Fibroblast of skin of left quadriceps (primary cell): ENCODE measurements around the gene DDX20.

Experiments
- DNase-seq, 2 experiments: peaks; one replicate each; pipeline ENCODE4 v3.0.0-alpha.2; 2013; ENCODE audit warnings: low read depth in 2 of 2

Gene DDX20

DNA sequence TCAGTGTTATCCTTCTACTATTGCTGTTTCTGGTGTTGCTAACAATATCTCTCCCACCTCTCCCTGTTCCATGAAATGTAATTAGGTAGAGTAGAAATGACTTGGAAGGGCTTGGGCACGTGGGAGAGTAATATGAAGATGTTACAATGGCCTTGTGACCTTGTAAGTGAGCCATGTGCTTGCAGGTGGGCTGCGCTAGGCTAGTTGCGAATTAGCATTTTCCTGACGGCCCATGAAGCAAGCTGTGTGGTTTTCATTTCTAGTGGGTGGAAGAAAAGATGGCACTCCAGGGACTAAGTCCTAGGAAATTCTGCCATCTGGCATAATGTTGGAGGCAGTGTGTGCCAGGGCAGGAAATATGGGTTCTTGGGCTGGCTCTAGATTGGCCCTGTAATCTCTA lies 7.8 kb upstream of the DDX20 start:
- no peak for DNase-seq

DNA sequence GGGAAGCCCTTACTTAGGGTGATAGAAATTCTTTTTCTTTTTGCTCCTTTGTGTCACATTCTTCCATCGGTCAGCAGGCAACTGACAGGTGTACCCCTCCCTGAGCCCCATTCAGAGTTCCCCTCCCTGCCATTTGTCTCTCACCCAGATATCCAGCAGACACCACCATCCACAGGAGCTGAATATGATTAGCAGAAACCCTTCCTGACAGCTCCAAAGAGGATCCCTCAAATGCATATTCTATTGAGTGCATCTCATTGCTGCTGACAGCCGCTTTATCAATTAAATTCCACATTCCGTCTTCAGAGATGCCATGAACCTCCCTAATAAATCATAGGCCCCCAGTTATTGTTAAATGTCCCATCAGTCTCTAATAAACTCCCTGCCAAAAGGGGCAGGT lies 6.1 kb upstream of the DDX20 start:
- no peak for DNase-seq

DNA sequence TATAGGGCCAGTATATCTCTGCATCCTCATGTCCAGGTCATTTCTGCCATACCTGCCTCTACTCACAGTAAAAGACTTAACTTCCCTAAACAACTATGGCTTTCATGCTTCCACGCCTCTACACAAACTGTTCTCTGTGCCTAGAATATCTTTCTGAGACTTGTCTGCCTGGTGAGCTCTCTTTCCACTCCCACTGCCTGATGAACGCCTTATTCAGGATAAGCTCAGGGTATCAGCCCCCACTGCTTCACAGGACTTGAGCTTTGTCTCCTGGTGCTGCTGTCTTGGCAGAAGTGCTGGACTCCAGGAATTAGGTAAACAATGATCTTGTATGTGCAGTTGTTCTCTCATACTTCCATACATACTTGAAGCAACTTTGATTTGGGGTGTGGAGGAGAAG lies 4.8 kb upstream of the DDX20 start:
- no peak for DNase-seq

DNA sequence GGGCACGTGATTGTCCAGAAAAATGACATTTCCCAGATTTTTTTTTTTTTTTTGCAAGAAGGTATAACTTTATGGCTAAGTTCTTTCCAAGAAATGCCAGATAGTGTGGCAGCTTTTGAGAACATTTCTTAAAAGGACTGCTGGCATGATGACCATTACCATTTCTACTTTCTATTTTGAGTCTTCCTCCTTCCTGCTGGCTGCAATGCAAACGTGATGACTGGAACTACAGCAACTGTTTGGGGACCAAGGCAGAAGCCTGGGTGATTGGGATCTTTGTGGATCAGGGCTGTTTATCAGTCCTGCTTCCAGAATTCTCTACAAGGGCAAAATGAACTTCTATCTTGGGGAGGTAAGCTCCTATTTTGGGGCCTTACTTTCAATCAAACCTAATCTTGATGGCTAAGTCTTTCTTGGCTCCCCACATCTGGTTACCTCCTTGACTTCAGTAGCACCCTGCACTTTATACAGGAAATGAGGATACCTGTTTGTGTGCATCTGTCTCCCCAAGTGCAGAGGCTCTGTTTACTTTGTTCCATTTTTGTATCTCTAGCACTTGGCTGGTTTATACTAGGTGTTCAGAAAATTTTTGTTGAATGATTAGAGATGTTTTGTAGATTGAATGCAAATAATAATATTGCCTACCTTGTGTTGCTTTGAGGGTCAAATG lies 3.7 kb upstream of the DDX20 start:
- DNase-seq = no peak

DNA sequence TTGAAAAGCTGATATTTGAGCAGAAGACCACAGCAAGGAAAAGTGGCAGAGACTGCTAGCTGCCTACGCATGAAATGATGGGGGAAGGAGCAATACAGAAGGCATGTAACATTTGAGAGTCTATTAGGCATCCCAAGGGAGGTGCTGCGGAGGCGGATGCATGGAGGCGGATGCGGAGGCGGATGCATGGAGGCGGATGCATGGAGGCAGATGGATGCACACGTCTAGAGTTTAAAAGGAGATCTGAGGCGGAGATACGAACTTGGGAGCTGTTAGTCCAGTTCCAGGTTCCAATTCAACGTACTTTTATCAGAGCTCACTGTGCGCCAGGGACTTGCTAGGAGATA lies 744 bp upstream of the DDX20 start:
- DNase-seq = no peak

DNA sequence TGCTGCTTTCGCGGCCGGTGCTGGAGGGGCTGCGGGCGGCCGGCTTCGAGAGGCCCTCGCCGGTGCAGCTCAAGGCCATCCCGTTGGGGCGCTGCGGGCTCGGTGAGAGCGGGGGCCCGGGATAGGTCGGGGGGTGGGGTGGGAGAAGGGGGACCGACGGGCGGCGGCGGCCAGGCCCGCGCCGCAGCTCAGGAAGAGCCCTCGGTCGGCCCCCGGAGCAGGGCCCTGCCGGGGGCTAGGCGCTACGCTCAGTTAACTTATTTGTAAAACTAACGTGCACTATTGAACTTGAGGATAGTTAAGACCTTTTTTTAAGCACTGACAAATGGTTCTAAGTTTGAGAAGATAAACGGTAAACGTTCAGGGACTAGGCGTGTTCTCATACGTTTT lies 418 bp downstream of the DDX20 start:
- no peak for DNase-seq

DNA sequence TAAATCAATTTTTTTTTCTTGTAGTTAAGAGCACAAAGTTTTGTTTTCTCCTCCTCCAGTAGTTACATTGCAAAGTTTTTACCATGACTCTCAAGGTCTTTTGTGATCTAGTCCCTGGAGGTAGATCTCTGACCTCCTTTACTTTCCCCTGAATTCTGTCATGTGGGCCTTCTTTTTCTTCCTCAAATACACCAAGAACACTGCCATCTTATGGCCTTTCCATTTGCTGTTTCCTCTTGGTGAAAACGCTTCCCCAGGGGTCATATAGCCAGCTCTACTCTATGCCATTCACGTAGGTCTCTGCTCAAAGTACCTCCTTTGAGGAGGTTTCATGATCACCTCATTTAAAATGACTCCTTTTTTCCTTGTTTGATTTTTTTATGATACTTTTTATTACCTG lies 2.7 kb downstream of the DDX20 start:
- DNase-seq = no peak

DNA sequence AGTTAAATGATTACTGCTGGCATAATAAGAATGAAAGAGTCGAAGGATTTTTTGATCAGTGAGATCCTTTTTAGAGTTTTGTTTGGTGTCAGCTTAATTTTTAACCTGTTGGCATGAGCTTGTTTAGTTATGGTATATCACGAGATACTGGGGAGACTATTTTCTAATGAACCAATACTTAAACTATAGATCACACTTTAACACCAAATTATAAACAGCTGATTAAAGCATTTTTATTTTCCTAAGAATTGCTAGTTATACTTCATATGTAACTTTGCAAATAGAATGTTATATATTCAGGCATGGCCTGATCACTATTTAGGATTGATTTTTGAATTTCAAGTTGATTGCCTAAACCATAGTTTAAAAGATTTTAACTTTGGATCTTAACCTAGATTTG lies 6.0 kb downstream of the DDX20 start:
- DNase-seq = no peak

DNA sequence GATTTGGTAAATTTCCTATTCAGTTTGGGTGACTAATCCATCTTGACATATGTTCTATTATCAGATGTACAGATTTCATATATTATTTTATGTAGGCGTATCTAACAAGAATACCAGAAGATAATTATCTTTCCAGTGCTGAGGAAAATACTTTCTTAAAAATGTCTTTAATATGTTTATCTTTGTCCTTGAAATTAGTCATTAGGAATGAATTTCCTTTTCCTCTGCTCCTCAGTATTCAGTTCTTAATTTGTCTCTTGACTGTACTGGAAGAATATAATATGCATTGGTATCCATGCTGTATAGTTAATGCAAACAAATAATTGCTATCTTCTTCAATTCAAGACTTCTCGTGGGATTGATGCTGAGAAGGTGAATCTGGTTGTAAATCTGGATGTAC lies 6.6 kb downstream of the DDX20 start:
- no peak for DNase-seq

DNA sequence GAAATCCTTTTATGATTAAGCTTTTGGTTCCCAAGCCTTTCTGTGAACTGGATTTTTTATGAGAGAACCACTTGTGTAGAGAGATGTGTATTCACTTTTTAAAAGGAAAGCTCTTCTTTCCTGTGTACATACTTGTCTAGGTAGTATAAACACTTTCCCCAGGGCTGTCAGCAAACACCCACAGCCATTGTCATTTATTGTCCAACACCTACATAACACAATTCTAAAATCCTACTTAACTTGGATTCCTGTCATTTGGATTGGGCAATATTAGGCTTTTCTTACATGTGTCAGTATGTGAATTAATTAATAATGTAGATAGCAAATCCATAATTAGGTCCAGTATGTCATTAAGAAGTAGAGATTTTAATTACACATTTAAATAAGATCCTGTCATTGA lies 12.3 kb downstream of the DDX20 start:
- DNase-seq = no peak

DNA sequence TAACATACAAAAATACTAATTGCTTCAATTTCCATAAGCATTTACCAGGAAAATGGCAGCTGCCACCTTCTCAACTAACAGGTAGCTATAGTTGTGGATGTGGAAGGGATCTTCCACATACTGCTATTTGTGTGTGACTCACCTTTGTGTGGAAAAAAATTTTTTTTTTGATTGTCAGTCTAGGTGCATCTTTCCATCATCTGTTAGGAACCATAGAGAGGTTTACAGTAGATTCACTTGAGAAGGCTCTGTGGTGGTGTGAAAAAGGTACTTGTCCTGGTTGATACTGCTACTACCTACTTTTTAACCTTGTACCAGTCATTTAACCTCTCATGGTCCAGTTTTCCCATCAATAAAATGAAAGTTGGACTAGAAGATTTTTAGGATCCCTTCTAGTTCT lies 12.9 kb downstream of the DDX20 start:
- DNase-seq = no peak

DNA sequence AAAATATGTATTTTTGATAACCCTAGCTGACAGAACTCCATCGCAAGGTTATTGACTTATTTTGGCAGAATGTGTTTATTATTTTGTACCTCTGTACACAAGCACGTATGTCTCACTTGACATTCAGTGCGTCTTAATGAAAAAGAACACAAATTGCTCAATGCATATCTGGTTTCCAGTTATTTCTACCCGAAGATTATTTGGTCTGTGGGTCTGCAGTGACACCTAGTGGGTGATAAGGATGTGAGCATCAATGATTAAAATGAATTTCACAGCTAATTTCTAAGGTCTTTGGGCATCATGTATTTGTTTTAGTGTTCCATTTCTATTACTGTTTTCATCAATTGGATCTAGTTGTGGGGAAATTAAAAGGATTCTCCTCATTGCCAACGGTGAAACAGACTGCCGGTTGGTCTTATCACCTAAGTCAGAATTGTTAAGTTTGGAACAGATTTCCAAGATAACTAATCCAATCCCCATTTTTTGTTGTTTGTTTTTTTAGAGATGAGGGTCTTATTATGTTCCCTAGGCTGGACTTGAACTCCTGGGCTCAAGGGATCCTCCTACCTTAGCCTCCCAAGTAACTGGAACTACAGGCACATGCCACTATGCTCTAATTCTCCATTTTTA lies 13.9 kb downstream of the DDX20 start:
- DNase-seq = peak; percentile 47 to 53

DNA sequence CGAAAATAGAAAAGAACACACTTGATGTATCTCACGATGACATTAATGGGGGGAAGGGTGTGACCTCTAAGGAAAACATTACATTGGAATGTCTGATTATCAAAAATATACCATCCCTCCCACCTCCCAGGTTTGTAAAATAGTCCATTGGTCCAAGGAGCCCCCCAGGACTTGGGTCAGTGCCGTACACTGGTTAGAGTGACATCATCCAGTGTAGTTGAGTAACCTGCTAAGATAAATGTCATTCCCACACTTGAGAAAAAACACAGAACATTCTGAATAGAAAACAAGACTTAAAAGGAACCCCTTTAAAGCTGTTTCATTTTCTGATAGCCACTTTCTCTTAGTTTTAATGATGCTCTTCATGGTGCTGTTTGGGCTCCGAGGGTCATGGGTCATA lies 15.2 kb downstream of the DDX20 start:
- no peak for DNase-seq

DNA sequence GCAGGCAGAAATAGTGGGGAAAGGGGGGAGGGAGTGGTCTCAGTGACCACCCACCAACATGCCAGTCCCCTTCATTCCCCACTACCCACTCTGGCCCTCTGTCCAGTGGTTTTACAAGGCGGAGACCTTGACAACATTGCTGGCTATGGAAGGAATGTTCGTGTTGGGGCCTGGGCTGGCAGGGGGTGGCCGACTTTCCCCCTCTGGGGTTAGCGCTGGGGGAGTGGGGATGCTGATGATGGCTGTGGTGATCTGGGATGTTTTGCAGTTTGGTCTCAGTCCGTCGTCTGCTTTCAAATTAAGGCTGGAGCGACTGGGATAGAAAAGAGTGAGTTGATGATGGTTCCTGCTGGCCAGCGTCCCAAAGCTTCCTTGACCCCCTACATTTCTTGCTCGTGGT lies 20.3 kb downstream of the DDX20 start:
- DNase-seq = no peak

DNA sequence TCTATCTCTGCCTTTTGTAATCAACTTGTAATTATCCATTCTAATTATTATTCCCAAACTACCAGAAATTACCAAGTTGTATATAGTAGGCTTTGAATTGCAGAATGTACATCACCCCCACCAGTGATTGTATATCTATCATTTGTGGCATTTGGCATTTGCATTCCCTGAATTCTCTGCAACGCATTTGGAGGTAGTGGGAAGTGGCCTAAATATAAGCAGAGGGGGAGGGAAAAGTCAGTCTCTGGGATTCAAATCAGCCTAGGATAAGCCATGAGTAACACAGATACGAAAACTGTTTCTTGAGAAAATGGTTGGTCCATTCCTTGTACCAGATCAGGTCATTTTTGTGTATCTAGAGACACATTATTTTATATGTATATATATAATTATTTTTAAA lies 20.7 kb downstream of the DDX20 start:
- peak; percentile 58 to 62 for DNase-seq

DNA sequence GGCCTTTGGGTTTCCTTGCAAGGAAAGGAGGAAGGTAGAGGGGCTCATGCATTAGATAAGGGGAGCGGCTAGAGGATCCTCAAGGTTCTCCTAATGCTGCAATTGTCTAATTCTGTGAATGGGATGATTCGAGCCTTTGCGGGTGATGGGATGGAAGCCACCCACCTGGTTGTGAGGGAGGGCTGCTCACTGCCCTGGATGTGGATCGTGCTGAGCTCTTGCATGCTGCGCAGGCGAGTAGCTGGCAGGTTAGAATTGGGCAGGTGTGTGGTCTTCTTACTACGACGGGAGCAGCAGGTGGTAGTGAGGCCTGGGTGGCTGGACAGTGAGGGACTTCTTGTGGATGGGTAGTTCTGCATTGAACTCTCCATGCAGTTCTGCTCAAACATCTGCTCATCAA lies 21.2 kb downstream of the DDX20 start:
- no peak for DNase-seq

DNA sequence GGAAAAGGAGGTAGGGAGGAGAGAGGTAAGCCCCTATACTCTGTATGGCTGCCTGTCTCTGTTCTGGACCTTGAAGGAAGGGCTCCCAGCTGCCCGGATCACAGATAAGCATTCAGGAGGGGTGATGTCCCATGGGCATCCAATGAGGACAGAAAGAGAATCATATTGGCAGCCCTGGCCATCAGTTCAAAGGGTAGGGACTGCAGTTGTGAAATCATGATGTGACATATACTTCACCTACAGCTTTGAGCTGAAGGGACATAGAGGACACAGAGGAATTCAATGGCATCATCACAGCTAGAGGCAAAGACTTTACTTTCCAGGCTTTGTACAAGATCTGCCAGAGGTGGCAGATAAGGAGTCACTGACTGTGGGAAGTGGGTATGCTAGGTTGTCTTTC lies 21.6 kb downstream of the DDX20 start:
- DNase-seq = no peak

DNA sequence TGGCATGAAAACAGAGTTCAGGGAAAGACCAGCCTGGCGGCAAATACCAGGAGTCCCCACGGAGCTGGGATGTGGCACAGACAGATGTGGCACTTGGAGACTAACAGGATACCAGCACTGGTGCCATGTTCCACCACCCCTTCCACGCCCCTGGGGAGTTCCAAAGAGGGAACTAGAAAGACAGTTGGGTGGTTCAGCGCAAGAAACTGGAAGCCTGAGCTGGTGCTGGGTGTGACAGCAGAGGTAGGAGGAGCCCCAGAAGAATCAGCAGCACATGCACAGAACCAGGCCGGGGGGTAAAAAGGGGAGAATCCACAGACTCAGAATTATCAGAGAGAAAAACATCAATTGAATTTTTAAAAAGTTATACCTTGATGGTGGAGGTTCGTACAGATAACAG lies 22.4 kb downstream of the DDX20 start:
- no peak for DNase-seq

DNA sequence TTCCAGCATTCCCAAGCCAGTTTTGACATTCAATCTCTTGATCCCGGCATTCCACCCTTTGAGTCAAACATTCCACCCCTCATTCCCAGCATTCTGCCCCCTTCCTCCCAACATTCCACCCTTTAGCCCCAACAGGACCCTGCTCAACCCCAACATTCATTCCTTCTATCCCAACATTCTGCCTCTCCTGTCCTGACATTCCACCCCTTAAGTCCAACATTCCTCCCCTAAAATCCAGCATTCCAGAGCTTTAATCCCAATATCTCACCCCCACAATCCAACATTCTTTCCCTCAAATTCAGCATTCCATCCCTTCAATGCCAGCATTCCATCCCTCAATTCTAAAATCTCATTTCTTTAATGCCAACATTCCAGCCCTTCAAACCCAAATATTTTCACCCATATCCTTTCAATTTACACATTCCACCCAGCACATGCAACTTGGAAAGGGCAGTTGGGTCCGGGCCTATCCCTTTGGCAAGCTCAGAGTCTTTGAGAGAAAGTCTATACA lies 22.9 kb downstream of the DDX20 start:
- peak; percentile 75 to 76 for DNase-seq

DNA sequence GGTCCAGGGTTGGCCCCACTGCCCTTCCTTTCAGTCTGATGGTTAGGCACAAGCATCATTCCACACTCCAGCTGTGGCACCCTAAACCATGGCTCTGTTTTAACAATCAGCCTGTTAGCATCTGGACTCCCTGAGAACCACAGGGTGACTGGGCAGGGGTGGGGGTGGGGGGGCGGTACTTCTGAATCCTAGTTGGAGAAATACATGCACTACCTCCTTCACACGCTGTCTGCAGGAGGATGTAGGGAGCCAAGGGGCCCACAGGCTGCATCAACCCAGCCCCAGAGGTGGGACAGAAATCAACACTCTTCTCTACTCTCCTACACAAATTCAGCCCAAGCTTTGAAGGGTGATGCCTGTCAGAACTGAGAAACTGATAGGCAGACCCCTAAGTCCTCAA lies 23.8 kb downstream of the DDX20 start:
- DNase-seq = no peak

DNA sequence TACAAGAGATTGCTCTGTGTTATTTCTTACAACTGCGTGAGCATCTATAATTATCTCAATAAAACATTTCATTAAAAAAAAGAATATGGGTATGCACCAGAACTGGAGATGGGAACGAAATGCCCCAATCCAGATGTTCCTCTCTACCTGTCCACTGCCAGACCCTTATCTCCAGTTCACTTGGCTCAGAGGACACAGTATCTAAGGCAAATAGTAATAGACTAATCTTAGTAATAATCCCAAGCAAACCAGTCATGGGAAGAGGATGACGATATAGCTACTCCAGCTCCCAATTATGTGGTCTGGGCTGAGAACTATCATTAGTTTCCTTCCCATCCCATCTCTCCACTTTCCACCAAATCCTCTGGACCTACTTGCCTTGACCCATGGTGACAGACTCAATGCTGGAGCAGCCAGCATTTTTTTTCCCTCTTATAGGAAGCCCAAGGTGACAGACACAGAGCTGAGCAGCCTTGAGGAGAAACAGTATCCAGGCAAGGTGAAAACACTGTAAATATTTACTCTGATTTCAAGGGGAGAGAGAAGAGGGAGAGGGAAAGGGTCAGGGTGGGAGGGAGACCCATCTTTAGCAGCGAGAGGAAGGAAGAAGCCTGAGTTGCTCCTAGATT lies 28.7 kb downstream of the DDX20 start:
- no peak for DNase-seq

DNA sequence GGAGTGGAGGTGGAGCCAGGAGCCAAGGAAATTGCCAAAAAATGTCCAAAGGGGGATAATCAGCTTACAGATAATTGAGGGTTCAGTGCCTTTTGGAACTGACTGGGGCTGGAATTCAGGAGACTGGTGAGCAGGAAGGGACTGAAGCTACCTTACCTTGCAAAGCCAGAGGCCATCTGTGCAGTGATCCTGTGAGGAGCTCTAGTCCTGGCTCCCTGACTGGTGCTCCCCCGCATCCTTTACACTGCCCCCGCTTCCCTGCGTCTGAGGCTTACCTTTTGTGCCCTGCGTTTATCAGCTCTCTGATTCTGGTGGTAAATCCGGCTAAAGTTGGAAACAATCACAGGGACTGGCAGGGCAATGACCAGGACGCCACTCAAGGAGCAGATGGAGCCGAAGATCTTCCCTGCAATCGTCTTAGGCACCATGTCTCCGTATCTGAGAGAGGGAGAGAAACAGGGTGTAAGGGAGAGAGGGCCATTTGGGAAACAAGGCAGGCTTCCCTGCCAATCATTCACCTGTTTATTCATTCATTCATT lies 31.0 kb downstream of the DDX20 start:
- DNase-seq = no peak

DNA sequence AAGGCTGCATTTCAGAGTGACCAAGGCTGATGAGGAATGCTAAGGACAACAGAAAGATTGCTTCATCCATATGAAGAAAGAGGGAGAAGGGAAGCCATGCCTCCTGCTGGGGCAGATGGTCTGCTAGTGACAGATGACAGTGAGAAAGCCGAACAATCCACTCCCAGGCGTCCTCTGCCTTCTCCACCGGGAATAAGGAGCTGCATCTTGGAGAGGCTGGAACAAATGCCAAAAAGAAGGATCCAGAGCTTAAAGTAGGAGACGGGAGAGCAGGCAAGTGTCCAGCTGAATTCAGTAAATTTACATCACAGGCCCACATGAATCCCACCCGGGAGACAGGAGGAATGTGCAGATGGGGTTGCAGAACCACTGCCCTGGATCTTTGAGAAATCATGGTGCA lies 33.4 kb downstream of the DDX20 start:
- DNase-seq = peak; percentile 3 to 4
